K562 (cell line): ENCODE results near the gene STARD13. TPM values are rescaled to one million over a fixed set of nuclear protein-coding genes. Genes with fewer than 3 reads are reported as not detected.

ENCODE experiments used
- ATAC-seq: fragments of 200-7000 bp; cut with Tn5 transposase; 3 replicates; pipeline ENCODE4 v1.9.1; 2020; ENCODE audit warnings: moderate library complexity
- BruUV-seq: library from RNA; stranded (reverse); fragments of 400-500 nt; replicated peaks from 2 replicates; lab custom pipeline; 2021; lab: Mats Ljungman, UMichigan
- CTCF ChIA-PET: fragments of 300-600 bp; formaldehyde crosslinking; extraction: SDS; loops from one replicate; lab custom pipeline; 2021; ENCODE audit warnings: low intra/inter-chr PET ratio; lab: Yijun Ruan, JAX
- POLR2A ChIA-PET: fragments of 300-600, 350-650 bp; sonication (Branson Sonifier 250); formaldehyde crosslinking; extraction: SDS; loops from one replicate; lab custom pipeline; 2021; ENCODE audit warnings: antibody characterized with exemption, inconsistent platforms; lab: Yijun Ruan, JAX
- DNase-seq, 4 experiments: peaks; one replicate each; pipeline versions ENCODE4 v3.0.0 to v3.0.0-alpha.2; 2011 to 2018; ENCODE audit warnings: low spot score in 3 of 4, mixed read lengths in 3 of 4; ENCODE audit errors: extremely low read depth in 1 of 4
- FAIRE-seq: peaks from 2 replicates; lab custom pipeline; 2011; peaks lifted over from hg19 to GRCh38; lab: Jason Lieb, UNC
- H2AFZ ChIP-seq: 2 replicates; pipeline ENCODE4 v1.6.0; 2011; ENCODE audit warnings: low read depth, low read length, control low read depth, inconsistent platforms
- H3K27ac ChIP-seq: fragments of 200-600 bp; 3 replicates; pipeline ENCODE4 v1.8.0; 2011; ENCODE audit warnings: low read depth, mild to moderate bottlenecking, control low read depth, inconsistent platforms, low read length, moderate library complexity, mixed read lengths; ENCODE audit errors: extremely low read depth
- H3K27me3 ChIP-seq, 2 experiments: fragments of 300-600 bp in 1 of 2; 2 replicates in 1 of 2; 3 replicates in 1 of 2; pipeline versions ENCODE4 v1.6.0 to v1.8.0; 2011; ENCODE audit warnings: inconsistent platforms in 2 of 2, low read length in 2 of 2, mild to moderate bottlenecking in 1 of 2, mixed read lengths in 1 of 2, moderate library complexity in 1 of 2; ENCODE audit not compliant: control insufficient read depth in 2 of 2, insufficient read depth in 2 of 2
- H3K36me3 ChIP-seq: fragments of 300-600 bp; 3 replicates; pipeline ENCODE4 v1.8.0; 2011; ENCODE audit warnings: mild to moderate bottlenecking, low read length, inconsistent platforms; ENCODE audit not compliant: control insufficient read depth, insufficient read depth
- H3K4me1 ChIP-seq, 2 experiments: fragments of 200-600 bp in 1 of 2; replicated peaks in 1 of 2; 2 replicates in 1 of 2; 3 replicates in 1 of 2; pipeline versions ENCODE4 v1.5.1 to v1.8.0; 2011; ENCODE audit warnings: inconsistent platforms in 2 of 2, low read length in 2 of 2, mild to moderate bottlenecking in 1 of 2, mixed read lengths in 1 of 2, moderate library complexity in 1 of 2; ENCODE audit not compliant: control insufficient read depth in 2 of 2, insufficient read depth in 2 of 2
- H3K4me2 ChIP-seq: 2 replicates; pipeline ENCODE4 v1.6.1; 2011; ENCODE audit warnings: low read length, control low read depth, inconsistent platforms, mixed read lengths; ENCODE audit not compliant: insufficient read depth
- H3K4me3 ChIP-seq: fragments of 200-600 bp; sonication (generic), shearing (Covaris generic); 2 replicates; pipeline ENCODE4 v1.5.1; 2016; ENCODE audit warnings: control low read depth, inconsistent platforms
- H3K79me2 ChIP-seq: fragments of 200-600 bp; 3 replicates; pipeline ENCODE4 v1.8.0; 2011; ENCODE audit warnings: low read length, inconsistent platforms; ENCODE audit not compliant: control insufficient read depth, insufficient read depth
- H3K9ac ChIP-seq, 2 experiments: 2 replicates each; pipeline versions ENCODE4 v1.6.0 to v1.6.1; 2011; ENCODE audit warnings: low read depth in 2 of 2, low read length in 2 of 2, control low read depth in 1 of 2, inconsistent platforms in 1 of 2, mild to moderate bottlenecking in 1 of 2, mixed read lengths in 1 of 2; ENCODE audit not compliant: insufficient read depth in 1 of 2
- H3K9me1 ChIP-seq: one replicate; pipeline ENCODE4 v1.6.0; 2011; ENCODE audit warnings: inconsistent platforms, mild to moderate bottlenecking, low read length, moderate library complexity; ENCODE audit not compliant: control insufficient read depth, insufficient read depth
- H3K9me3 ChIP-seq: replicated peaks from 2 replicates; pipeline ENCODE4 v1.5.1; 2011; ENCODE audit warnings: low read depth, low read length, inconsistent platforms; ENCODE audit not compliant: control insufficient read depth, insufficient read depth
- H4K20me1 ChIP-seq: replicated peaks from 2 replicates; pipeline ENCODE4 v1.6.1; 2011; ENCODE audit warnings: low read length, inconsistent platforms, mixed read lengths; ENCODE audit not compliant: control insufficient read depth, insufficient read depth
- ID3 ChIP-seq, 2 experiments: fragments of 250-450 bp in 1 of 2; fragments of 450-650 bp in 1 of 2; sonication (Bioruptor Pico) in 1 of 2; IDR thresholded peaks; 2 replicates each; pipeline versions ENCODE4 v1.6.1 to v1.8.0; 2016 to 2021; ENCODE audit warnings: mild to moderate bottlenecking in 2 of 2, moderate library complexity in 2 of 2, missing compliant biosample characterization in 1 of 2, missing genetic modification characterization in 1 of 2
- LCOR ChIP-seq: sonication (generic); formaldehyde crosslinking; IDR thresholded peaks from 2 replicates; pipeline ENCODE4 v1.8.0; 2022; ENCODE audit warnings: mild to moderate bottlenecking, missing genetic modification reagents
- LEF1 ChIP-seq: fragments of 450-650 bp; IDR thresholded peaks from 2 replicates; pipeline ENCODE4 v1.6.1; 2016; ENCODE audit warnings: mild to moderate bottlenecking
- MTA2 ChIP-seq: fragments of 450-650 bp; IDR thresholded peaks from 2 replicates; pipeline ENCODE4 v1.6.1; 2016; ENCODE audit warnings: low read depth
- NCOA1 ChIP-seq: fragments of 450-650 bp; IDR thresholded peaks from 2 replicates; pipeline ENCODE4 v1.6.1; 2016; ENCODE audit warnings: low read depth
- POLR2G ChIP-seq: fragments of 200-400 bp; formaldehyde crosslinking; IDR thresholded peaks from 2 replicates; pipeline ENCODE4 v1.6.1; 2017; ENCODE audit warnings: low read depth, mild to moderate bottlenecking, antibody characterized with exemption, low read length, moderate library complexity
- RBM25 ChIP-seq: fragments of 200-400 bp; formaldehyde crosslinking; IDR thresholded peaks from 2 replicates; pipeline ENCODE4 v1.6.1; 2018; ENCODE audit warnings: low read length, low read depth, moderate library complexity; ENCODE audit not compliant: severe bottlenecking
- SRSF9 ChIP-seq: fragments of 200-400 bp; formaldehyde crosslinking; IDR thresholded peaks from 2 replicates; pipeline ENCODE4 v1.6.1; 2017; ENCODE audit warnings: low read depth, low read length, borderline replicate concordance
- THRAP3 ChIP-seq: fragments of 450-650 bp; IDR thresholded peaks from 2 replicates; pipeline ENCODE4 v1.6.1; 2016; ENCODE audit warnings: mild to moderate bottlenecking, inconsistent platforms, borderline replicate concordance
- ZNF507 ChIP-seq: conservative IDR thresholded peaks from 2 replicates; pipeline ENCODE4 v1.6.1; 2017; ENCODE audit warnings: missing genetic modification characterization, missing compliant biosample characterization
- ZZZ3 ChIP-seq: fragments of 450-650 bp; IDR thresholded peaks from 2 replicates; pipeline ENCODE4 v1.6.1; 2016; ENCODE audit warnings: antibody characterized with exemption, mild to moderate bottlenecking, moderate library complexity
- WGBS: fragments of 100-300 bp; shearing (Covaris generic); methylation state at CpG from one replicate; pipeline ENCODE4 v1.1.6; 2016; ENCODE audit warnings: low coverage, mixed read lengths; ENCODE audit not compliant: insufficient coverage; ENCODE audit errors: missing lambda C conversion rate; 5-methylcytosine and 5-hydroxymethylcytosine counted together
- in situ Hi-C: fragments of 300-500 bp; cut with MboI; formaldehyde crosslinking; loops from 4 replicates; pipeline ENCODE4 v1.15.0; 2018; ENCODE audit warnings: inconsistent platforms, mixed read lengths
- intact Hi-C: fragments of 100-400 bp; cut with micrococcal nuclease; formaldehyde crosslinking; loops from 2 replicates; pipeline ENCODE4 v1.14.2; 2022
- polyA plus RNA-seq, 8 experiments: library from polyadenylated mRNA; depleted of rRNA in 4 of 8; stranded (reverse) in 5 of 8; unstranded in 3 of 8; fragments of >200 nt; fragmentation: Nextera tagmentation in 2 of 8; fragmentation: Illumina TruSeq in 1 of 8; extraction: Ambion mirVana in 2 of 8; extraction: Trizol in 1 of 8; gene quantifications; 2 replicates each; pipeline versions ENCODE4 v1.2.1 to v1.2.3, GENCODE V29; 2011 to 2014; ENCODE audit warnings: inconsistent platforms in 1 of 8, missing spikeins in 1 of 8
- total RNA-seq, 7 experiments: library from RNA; depleted of rRNA in 6 of 7; stranded (reverse); fragments of >200 nt in 6 of 7; fragmentation: Illumina TruSeq in 2 of 7; extraction: Trizol in 2 of 7; gene quantifications; 2 replicates each; pipeline versions ENCODE4 v1.2.1 to v1.2.3, GENCODE V29; 2011 to 2021; ENCODE audit warnings: low replicate concordance in 1 of 7

The STARD13 gene
- total and polyA plus RNA-seq, 9 of the 15 experiments (the other 6 are each of a cell fraction or from before 2014, with no cell fraction given), result 0.11 TPM; not detected in 8

- Histone ChIP-seq H3K27ac (no peak overlapping the region), H4K20me1 (no peaks in the 10 kb centered on the region), H3K27me3 (no peaks in the 10 kb centered on the region; a peak in 1 of 5 replicates), H3K4me2 (no peak overlapping the region), H3K9me1 (no peaks in the 10 kb centered on the region), H3K79me2 (no peaks in the 10 kb centered on the region), H3K9me3 (no peaks in the 10 kb centered on the region), H3K4me1 (no peaks in the 10 kb centered on the region), H3K36me3 (no peaks in the 10 kb centered on the region), H3K4me3 (no peak overlapping the region), H2AFZ (no peak overlapping the region), H3K9ac (no peak overlapping the region)
- FAIRE-seq (no peak), DNase-seq (no peak), ATAC-seq (no peak)
- BruUV-seq, result no TSS peak
- ChIA-PET CTCF (no interaction called here), POLR2A (no interaction called here)
- 0% methylated on average over 2 of the region's 2 CpGs for WGBS
- TF ChIP-seq RBM25 (no peak), ZZZ3 (no peak), POLR2G (no peak), MTA2 (no peak), THRAP3 (no peak), ZNF507 (tag) (no peak), LEF1 (no peak), LCOR (no peak), NCOA1 (no peak), ID3 (CRISPR knock-in tag; IDR thresholded peaks at IDR 0.05) (no peak), ID3 (tag; IDR thresholded peaks at IDR 0.05) (no peak), SRSF9 (no peak)
- in situ Hi-C loops (no loop called here), intact Hi-C loops (no loop called here)
Measured at GRCh38 chr13:33262997-33263396, 22.6 kb downstream of the STARD13 start.
